NCI-H748 (cell line): ENCODE measurements around the gene GDPD4.

Experiments used
- DNase-seq: peaks from one replicate; lab custom pipeline; 2025; ENCODE audit not compliant: unreplicated experiment; lab: John Stamatoyannopoulos, UW

GDPD4 gene

DNA sequence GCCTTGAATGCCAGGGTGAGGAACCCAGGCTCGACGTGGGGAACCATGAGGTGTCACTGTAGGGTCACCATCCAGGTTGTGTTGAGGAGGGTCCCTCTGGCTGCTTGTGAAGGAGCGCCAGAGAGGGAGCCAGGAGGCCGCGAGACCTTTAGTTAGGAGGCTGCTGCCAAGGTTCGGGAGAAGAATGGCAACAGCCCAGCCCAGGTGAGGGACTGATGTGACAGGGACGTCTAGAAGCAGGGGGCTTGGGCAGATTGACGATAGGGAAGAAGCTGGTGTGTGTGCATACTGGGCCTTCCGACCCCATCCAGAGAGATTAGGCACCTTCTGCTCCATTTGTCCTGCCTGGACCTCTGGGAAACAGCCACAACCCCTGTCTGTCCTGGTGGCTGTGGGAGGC is 124.5 kb downstream of the GDPD4 start:
- DNase-seq = no peak

DNA sequence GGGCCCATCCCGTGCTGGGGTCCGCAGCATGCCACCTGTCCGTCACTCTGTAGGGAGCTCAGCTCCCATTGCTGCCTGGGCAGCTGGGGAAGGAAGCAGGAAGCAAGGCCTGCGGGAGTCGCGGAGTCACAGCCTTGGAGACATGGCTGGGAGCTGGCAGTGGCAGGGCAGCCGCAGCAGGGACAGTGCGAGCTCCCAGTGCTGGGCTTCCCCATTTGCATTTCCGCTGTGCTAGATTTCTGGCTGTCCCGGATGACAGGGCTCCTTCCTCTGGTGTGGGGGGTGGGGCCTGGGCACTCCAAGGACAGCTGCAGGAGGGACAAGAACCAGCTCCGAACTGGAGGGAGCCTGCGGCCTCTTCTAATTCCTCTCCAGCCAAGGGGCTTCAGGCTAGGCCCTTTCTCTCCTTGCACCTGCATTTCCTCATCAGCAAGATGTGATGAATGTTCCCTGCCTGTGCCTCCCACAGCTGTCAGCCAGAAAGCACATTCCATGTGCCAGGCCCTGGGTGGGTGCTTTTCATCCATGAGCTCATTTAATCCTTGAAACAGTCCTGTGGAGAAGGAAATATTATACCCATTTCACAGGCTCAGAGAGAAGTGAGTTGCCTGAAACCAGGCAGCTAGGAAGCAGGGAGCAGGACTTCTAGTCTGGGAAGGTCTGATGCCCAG is 125.5 kb downstream of the GDPD4 start:
- no peak for DNase-seq

DNA sequence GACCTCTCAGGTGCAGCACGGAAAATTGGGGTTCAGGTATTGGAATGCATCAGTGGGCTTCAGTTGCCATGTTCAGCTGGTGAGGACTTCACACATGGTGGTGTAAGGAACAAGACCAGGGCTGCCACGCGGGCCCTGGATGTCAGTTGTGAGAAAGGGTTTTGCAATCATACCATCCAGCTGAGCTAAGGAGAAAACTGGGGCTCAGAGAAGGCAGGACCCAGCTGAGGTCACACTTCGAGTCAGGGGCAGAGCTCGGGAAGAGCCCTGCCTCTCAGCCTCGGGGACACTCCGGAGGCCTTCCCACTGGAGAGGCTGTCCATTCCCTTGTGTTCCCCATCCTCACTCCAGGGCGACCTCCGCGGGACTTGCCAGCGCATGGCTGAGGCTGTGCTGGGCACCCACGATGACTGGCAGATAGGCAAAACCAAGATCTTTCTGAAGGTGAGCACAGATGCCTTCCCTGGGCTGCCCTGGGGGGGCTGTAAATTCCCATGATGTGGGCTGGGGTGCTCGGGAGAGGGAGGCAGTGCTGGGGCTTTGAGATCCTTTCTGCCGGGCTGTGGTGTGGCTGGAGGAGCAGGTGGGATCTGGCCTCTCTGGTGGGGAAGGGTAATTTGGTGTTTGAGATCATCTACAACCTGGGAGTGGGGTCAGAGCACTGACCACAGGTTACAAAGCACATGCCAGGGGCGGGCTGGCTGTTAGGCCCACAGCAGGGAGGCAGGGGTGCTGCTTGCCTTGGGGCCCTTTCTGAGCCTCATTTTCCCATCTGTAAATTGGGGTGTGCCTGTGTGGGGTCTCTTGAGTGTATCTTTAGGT is 126.3 kb downstream of the GDPD4 start:
- no peak for DNase-seq

DNA sequence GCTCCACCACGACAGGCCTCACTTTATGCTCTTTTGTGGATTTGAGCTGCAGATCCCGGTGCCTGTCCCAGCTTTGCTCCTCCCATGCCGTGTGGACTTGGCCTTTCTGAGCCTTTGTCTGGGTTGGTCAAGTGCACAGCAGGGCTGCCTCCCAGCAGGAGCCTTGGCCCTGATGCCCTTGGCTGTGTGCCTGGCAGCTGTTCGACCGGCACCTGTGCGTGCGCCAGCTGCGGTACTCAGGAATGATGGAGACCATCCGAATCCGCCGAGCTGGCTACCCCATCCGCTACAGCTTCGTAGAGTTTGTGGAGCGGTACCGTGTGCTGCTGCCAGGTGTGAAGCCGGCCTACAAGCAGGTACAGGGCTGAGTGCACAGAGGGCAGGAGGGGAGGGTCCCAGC is 126.9 kb downstream of the GDPD4 start:
- DNase-seq = peak; percentile 6

DNA sequence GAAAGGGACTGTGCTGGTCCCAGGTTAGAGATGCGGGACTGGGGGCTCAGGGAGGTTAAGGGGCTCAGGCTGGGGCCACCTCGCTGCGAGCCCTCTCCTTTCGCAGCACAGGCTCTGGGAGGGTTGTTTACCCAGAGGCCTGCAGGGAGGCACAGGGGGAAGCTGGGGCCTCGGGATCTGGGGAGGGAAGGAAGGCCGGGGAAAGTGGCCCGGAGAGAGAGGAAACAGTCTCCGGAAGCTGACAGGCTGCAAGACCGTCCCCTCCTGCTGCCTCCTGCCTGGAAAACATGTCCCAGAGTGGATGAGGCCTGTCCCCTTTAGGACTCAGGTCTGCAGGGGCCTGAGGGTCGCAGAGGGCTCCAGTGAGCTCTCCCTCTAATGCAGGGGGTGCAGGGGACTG is 128.0 kb downstream of the GDPD4 start:
- DNase-seq = no peak

DNA sequence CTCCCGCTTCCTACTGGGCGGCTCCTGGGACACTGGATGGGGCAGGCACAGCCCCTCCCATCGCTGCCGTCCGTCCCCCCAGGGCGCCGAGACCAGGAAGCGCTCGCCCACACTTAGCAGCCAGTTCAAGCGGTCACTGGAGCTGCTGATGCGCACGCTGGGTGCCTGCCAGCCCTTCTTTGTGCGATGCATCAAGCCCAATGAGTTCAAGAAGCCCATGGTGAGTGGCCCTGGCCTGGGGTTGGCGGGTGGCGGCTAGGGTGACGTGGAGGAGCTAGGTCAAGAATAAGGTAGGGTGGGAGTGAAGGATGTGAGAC is 128.9 kb downstream of the GDPD4 start:
- DNase-seq = no peak

DNA sequence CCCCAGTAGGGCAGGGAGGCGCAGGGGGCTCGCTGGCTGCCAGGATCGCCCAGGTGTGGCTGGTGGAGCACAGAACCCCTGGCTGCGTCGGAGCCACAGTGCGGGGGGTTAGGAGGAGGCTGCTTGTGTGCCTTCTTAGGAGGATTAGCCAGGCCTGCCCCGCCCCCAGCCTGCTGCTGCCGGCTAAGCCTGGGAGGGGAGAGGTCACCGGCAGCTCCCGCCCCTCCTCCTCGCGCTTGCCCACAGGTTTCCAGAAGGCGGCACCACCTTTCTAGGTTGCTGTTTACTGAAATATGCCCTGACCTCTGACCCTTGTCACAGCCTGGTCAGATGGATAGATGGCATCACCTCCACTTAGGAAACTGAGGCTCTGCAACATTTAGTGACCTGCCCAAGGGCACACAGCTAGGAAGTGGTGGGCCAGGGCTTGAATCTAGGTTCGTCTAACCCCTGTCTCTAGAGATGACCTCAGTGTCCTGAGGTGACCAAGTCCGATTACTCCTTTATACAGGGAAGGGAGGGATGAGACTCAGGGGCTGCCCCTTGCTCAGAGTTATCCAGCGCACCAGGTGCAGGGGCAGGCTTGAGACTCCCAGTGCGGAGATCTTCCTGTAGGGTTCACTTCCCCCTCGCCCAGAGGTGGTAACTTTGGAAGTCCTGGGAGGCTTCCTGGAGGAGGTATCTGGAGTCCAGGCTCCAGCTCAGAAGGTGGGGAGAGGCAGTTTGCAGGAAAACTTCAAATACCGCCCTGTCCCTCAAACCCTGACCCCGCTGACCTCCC is 129.4 kb downstream of the GDPD4 start:
- DNase-seq = no peak

DNA sequence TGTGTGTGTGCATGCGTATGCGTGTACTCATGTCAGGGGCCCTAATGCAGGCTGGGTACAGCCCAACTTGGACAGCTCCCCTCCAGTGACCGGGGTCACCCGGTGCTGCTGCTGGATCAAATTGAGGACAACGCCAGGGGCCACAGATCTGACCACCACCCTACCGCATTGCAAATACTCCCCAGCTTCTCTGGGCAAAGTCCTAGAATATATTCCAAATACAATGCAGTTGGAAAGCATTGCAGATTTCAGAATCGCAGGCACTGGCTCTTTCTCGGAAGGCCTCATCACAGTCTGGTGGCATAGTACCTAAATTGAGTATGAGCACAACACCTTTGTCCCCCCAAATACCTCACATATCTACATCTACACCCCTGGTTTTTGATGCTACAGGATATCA is 130.2 kb downstream of the GDPD4 start:
- DNase-seq = no peak

DNA sequence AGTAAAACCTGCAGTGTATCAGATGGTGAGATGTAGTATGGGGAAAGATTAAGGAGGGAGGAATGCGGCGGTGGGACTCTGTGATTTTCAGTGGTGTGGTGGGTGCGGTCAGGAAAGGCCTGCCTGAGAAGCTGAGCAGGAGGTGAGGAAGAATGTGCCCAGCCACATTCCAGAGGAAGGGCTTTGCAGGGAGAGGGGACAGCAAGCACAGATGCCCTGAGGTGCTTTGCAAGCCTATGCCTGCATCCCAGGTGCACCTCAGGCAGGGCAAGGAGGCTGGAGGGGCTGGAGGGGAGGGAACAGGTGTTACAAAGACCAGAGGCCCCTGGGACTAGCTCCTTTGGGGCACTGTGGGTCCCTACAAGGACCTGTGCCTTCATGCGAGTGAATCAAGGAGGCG is 131.4 kb downstream of the GDPD4 start:
- DNase-seq = no peak

DNA sequence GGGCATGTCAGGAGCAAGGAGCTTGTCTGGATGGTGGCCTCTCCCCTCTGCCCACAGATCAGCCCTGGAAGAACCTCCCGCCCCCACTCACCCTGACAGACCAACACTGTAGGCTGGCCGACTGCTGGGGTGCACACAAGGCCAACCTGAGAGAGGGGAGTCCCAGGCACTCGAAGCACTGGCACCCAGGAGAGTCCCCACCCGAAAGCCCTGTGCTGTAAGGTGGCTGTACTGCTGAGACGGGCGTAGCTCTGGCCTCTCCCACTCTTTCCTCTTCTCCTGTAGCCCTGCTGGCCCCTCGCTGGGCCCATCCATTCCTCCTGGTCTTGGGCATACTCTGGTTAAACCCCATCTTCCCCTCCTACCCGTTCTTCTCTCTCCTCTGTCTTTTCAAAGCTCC is 133.7 kb downstream of the GDPD4 start:
- DNase-seq = no peak

DNA sequence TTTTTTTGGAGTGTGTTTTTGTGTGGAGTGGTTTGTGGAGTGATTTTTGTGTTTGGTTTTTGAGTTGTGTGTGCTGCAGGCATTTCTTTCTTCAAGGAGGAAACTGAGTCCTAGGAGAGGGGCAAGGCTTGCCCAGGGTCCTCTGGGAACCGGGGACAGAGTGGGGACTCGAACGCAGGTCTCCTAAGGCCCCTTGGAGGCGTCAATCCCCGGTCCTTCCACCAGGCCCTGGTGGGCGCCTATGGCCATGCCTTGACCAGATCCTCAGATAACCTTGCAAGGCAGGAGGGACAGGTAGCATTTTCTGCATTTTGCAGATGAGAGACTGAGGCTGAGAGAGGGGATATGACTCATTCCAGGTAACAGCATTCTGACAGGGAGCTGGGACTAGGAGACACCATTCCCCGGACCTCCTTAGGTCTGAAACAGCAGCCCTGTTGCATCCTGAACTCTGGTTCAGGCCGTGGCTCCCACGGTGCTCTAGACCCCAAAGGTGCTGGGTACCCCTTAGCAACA is 134.3 kb downstream of the GDPD4 start:
- no peak for DNase-seq
